Hepatocyte (in vitro differentiated cells): Measurements from ENCODE around the gene ZNF480. TPM values are rescaled to one million over a fixed set of nuclear protein-coding genes. Genes with fewer than 3 reads are reported as not detected.
A peak's percentile ranks its signal among the peaks of the same experiment; 100 is the strongest.
"Not testable (repeated sequence)": the region's sequence is repeated elsewhere in the genome, so short reads cannot be mapped to it uniquely, and the experiment has no call there.

Experiments
- DNase-seq: peaks from one replicate; pipeline ENCODE4 v3.0.0-alpha.2; 2016; ENCODE audit warnings: low spot score
- H2AFZ ChIP-seq: fragments of 200-600 bp; sonication (generic); 2 replicates; pipeline ENCODE4 v1.6.0; 2016; ENCODE audit warnings: antibody characterized with exemption, mild to moderate bottlenecking
- H3K27ac ChIP-seq: fragments of 200-600 bp; sonication (generic); 2 replicates; pipeline ENCODE4 v1.5.1; 2016; ENCODE audit warnings: mild to moderate bottlenecking
- H3K27me3 ChIP-seq: fragments of 200-600 bp; sonication (generic); 2 replicates; pipeline ENCODE4 v1.6.1; 2016
- H3K36me3 ChIP-seq: fragments of 200-600 bp; sonication (generic); replicated peaks from 2 replicates; pipeline ENCODE4 v1.5.1; 2016; ENCODE audit warnings: low read depth; ENCODE audit not compliant: insufficient read depth
- H3K4me1 ChIP-seq: fragments of 200-600 bp; sonication (generic); 2 replicates; pipeline ENCODE4 v1.5.1; 2016; ENCODE audit warnings: mild to moderate bottlenecking, moderate library complexity; ENCODE audit not compliant: insufficient read depth
- H3K4me2 ChIP-seq: fragments of 200-600 bp; sonication (generic); 2 replicates; pipeline ENCODE4 v1.6.0; 2016
- H3K4me3 ChIP-seq: fragments of 200-600 bp; sonication (generic); 2 replicates; pipeline ENCODE4 v1.5.1; 2016; ENCODE audit warnings: mild to moderate bottlenecking
- H3K79me2 ChIP-seq: fragments of 200-600 bp; sonication (generic); 2 replicates; pipeline ENCODE4 v1.6.0; 2017; ENCODE audit warnings: mild to moderate bottlenecking
- H3K9me2 ChIP-seq: fragments of 200-600 bp; sonication (generic); replicated peaks from 2 replicates; pipeline ENCODE4 v1.6.0; 2017; ENCODE audit warnings: mild to moderate bottlenecking; ENCODE audit not compliant: insufficient read depth
- H3K9me3 ChIP-seq: fragments of 200-600 bp; sonication (generic); 2 replicates; pipeline ENCODE4 v1.5.1; 2016; ENCODE audit warnings: low read depth, mild to moderate bottlenecking
- H4K20me1 ChIP-seq: fragments of 200-600 bp; sonication (generic); 2 replicates; pipeline ENCODE4 v1.6.0; 2016; ENCODE audit warnings: mild to moderate bottlenecking; ENCODE audit not compliant: insufficient read depth, poor library complexity, severe bottlenecking
- EZH2 ChIP-seq: fragments of 200-600 bp; sonication (generic); IDR thresholded peaks from 2 replicates; pipeline ENCODE4 v1.6.1; 2016; ENCODE audit warnings: antibody characterized with exemption, mild to moderate bottlenecking, borderline replicate concordance
- EZH2phosphoT487 ChIP-seq: fragments of 200-600 bp; sonication (generic); IDR thresholded peaks from one replicate; pipeline ENCODE4 v1.6.1; 2018; ENCODE audit warnings: antibody characterized with exemption, mild to moderate bottlenecking, low read depth, moderate library complexity; ENCODE audit not compliant: unreplicated experiment, severe bottlenecking
- WGBS: methylation state at CpG from one replicate; pipeline ENCODE4 v1.1.6; 2016; ENCODE audit warnings: low lambda C conversion rate; ENCODE audit errors: missing lambda C conversion rate; 5-methylcytosine and 5-hydroxymethylcytosine counted together
- polyA plus RNA-seq: library from polyadenylated mRNA; unstranded; fragments of >200 nt; fragmentation: Nextera tagmentation; extraction: Ambion mirVana; gene quantifications from 2 replicates; pipeline ENCODE4 v1.2.1, GENCODE V29; 2016
- total RNA-seq: library from RNA; depleted of rRNA; stranded (reverse); fragments of >200 nt; gene quantifications from 2 replicates; pipeline ENCODE4 v1.2.3, GENCODE V29; 2014
- TF ChIP-seq, protein P1 (sequence below): fragments of 200-600 bp; sonication (generic); IDR thresholded peaks from 2 replicates; pipeline ENCODE4 v1.5.1; 2016; ENCODE audit warnings: antibody characterized with exemption, mild to moderate bottlenecking; ENCODE audit not compliant: poor library complexity

The ZNF480 gene
- total and polyA plus RNA-seq, 2 experiments from 2014 or later = 8.7 to 17.9 TPM

DNA sequence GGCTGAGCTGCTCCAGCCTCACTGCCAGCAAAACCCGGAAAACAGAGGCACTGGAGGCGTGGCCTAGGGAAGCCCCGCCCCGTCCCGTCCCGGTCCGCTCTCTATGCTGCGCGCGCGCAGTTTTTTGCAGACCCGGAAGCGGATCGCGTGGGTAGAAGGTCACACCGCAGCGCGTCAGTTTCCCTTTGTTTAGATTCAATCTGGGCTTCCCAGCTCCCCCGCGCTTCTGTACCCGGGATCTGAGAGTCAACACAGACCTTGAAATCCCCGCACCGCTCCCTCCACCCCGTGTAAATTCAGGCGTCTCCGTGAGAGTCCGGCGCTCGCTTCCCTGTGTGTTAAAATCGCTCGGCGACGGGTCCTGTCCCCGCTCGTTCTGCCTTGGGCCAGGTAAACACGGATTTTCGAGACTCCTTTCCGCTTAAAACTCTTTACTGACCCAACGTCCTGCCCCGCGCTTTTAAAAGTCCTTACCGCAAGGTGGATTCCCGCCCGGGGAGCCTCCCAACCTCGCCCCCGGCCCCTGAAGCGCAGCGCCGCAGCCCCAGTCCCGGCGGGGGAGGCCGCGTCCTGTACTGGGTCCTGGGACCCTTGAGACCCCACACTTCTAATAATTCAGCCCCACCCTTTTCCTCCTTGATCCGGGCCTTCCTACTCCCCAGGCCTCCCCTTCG is 39.3 kb downstream of the ZNF480 start, which contains the start of gene ZNF610:
Gene ZNF610 (plus strand): TSS at position 127 of the 674 bp plus-strand sequence. CDS start 12,930 bp downstream, outside the sequence.
- Histone ChIP-seq H3K9me3 (peaks cover 11% of the 10 kb centered on the region), H3K4me3 (peak within 1 kb of the TSS; percentile 66), H4K20me1 (no peaks in the 10 kb centered on the region), H3K79me2 (peaks cover 9% of the 10 kb centered on the region), H3K27ac (peak within 1 kb of the TSS; percentile 94), H3K4me1 (peaks cover 8% of the 10 kb centered on the region), H3K9me2 (no peaks in the 10 kb centered on the region), H3K36me3 (no peaks in the 10 kb centered on the region), H2AFZ (peak within 1 kb of the TSS; percentile 94), H3K27me3 (no peaks in the 10 kb centered on the region), H3K4me2 (peak within 1 kb of the TSS; percentile 86)
- TF ChIP-seq EZH2 = no peak
- TF ChIP-seq EZH2phosphoT487 = no peak
- TF ChIP-seq, protein P1, sequence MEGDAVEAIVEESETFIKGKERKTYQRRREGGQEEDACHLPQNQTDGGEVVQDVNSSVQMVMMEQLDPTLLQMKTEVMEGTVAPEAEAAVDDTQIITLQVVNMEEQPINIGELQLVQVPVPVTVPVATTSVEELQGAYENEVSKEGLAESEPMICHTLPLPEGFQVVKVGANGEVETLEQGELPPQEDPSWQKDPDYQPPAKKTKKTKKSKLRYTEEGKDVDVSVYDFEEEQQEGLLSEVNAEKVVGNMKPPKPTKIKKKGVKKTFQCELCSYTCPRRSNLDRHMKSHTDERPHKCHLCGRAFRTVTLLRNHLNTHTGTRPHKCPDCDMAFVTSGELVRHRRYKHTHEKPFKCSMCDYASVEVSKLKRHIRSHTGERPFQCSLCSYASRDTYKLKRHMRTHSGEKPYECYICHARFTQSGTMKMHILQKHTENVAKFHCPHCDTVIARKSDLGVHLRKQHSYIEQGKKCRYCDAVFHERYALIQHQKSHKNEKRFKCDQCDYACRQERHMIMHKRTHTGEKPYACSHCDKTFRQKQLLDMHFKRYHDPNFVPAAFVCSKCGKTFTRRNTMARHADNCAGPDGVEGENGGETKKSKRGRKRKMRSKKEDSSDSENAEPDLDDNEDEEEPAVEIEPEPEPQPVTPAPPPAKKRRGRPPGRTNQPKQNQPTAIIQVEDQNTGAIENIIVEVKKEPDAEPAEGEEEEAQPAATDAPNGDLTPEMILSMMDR = no peak
- peak; percentile 96 for DNase-seq
- 2% methylated on average over 54 of the region's 55 CpGs for WGBS

GRCh38 chr19:52336791-52337381 is 39.9 kb downstream of the ZNF480 start:
- Histone ChIP-seq H3K4me1 (peaks cover 8% of the 10 kb centered on the region), H2AFZ (peak overlapping the region; percentile 94), H3K27ac (peak overlapping the region; percentile 94), H3K4me2 (peak overlapping the region; percentile 86), H3K9me3 (peaks cover 5% of the 10 kb centered on the region), H3K79me2 (peaks cover 9% of the 10 kb centered on the region), H3K9me2 (no peaks in the 10 kb centered on the region), H3K36me3 (no peaks in the 10 kb centered on the region), H3K4me3 (peak overlapping the region; percentile 66), H3K27me3 (no peaks in the 10 kb centered on the region), H4K20me1 (no peaks in the 10 kb centered on the region)
- WGBS = 3% methylated on average over 8 of the region's 9 CpGs
- TF ChIP-seq EZH2phosphoT487 (no peak), EZH2 (no peak)
- TF ChIP-seq, protein P1 = no peak
- peak; percentile 26 for DNase-seq

DNA sequence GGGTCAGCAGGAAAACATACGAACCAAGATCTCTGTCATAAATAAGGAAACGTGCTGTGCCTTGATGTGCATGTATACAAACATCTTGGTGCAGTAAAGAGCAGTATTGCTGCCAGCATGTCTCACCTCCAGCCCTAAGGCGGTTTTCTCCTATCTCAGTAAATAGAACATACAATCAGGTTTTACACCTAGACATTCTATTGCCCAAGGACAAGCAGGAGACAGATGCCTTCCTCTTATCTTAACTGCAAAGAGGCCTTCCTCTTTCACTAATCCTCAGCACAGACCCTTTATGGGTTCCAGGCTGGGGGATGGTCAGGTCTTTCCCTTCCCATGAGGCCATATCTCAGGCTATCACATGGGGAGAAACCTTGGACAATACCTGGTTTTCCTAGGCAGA is 42.1 kb downstream of the ZNF480 start:
- Histone ChIP-seq H3K4me2 (peak overlapping the region; percentile 53), H3K27ac (peak overlapping the region; percentile 94)
- not testable (repeated sequence) for DNase-seq, H3K27me3 ChIP-seq, H3K79me2 ChIP-seq, H3K9me3 ChIP-seq, H3K36me3 ChIP-seq, H2AFZ ChIP-seq, H3K9me2 ChIP-seq, H3K4me1 ChIP-seq, H4K20me1 ChIP-seq, H3K4me3 ChIP-seq
- 48% methylated on average over 3 of the region's 3 CpGs for WGBS

DNA sequence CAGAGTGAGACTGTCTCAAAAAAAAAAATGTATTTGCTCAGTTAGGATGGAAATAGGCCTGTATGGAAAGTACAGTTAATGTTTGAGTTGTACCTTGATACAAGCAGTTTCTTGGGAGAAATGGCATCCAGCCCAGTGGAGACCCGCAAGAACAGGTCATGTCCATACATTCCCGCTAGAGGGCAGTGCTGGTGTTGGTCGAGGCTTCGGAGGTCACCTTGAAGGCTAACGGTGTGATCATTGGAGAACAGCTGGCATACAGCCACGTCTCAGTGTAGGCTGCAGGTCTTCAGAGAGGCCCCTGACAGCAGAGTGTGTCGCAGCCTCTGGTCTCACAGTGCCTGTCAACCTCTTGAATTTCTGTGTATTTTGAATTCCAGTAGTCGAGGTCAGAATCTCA is 46.6 kb downstream of the ZNF480 start:
- DNase-seq = peak; percentile 75
- H2AFZ ChIP-seq = no peak overlapping the region
- no peak overlapping the region for H3K27ac ChIP-seq
- no peaks in the 10 kb centered on the region for H3K36me3 ChIP-seq
- TF ChIP-seq EZH2 = no peak
- TF ChIP-seq EZH2phosphoT487 = no peak
- TF ChIP-seq, protein P1 = peak; percentile 49
- no peaks in the 10 kb centered on the region for H3K27me3 ChIP-seq
- H3K4me1 ChIP-seq = no peaks in the 10 kb centered on the region
- H3K4me2 ChIP-seq = no peak overlapping the region
- H3K9me3 ChIP-seq = peaks cover 3% of the 10 kb centered on the region
- no peaks in the 10 kb centered on the region for H3K9me2 ChIP-seq
- no peak overlapping the region for H3K4me3 ChIP-seq
- 23% methylated on average over 8 of the region's 8 CpGs for WGBS
- no peaks in the 10 kb centered on the region for H4K20me1 ChIP-seq
- H3K79me2 ChIP-seq = no peaks in the 10 kb centered on the region
